PC-9 (cell line): ENCODE results near the gene ILF2.

Source experiments
- CTCF ChIP-seq: fragments of 200-600 bp; sonication (generic); conservative IDR thresholded peaks from 2 replicates; pipeline ENCODE4 v1.6.1; 2017; ENCODE audit warnings: mixed run types, antibody characterized with exemption, mild to moderate bottlenecking, moderate library complexity
- EZH2 ChIP-seq: fragments of 200-600 bp; sonication (generic); IDR thresholded peaks from 2 replicates; pipeline ENCODE4 v1.8.0; 2017; ENCODE audit warnings: antibody characterized with exemption, low read depth

- TF ChIP-seq CTCF, result no peak
- no peak for TF ChIP-seq EZH2
These were observed 3.4 kb downstream of the ILF2 start for GRCh38 chr1:153667439-153667838.
